ENCODE results near the gene CNTN5. TPM values are rescaled to one million over a fixed set of nuclear protein-coding genes. Genes with fewer than 3 reads are reported as not detected.

Gene CNTN5
- total and polyA plus RNA-seq, 2 donors (not counting 1 experiment from before 2014, with no cell fraction given) = 0.17 TPM; not detected in 1

DNA sequence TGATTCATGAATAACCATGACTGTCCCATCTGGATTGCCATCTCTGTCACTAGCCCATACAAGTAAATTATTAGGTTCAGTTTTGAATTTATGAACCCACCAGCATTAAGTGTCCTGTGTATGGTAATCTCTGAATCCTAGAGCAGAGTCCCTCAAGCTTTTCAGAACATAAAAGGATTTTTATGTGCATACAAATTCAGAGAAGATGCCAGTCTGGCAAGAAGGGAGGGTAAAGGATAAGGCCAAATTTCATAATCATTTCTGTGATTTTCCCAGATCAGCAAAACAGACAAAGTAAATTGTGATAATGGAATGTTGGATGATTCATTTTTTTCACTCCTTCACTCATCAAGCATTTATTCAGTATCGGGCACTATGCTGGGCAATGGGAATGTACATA lies 1295.2 kb downstream of the CNTN5 start:
- Histone ChIP-seq H3K79me2 (ENCODE audit: control insufficient read depth, insufficient read depth, low read length) (no peaks in the 10 kb centered on the region), H3K9me3 (ENCODE audit: control insufficient read depth, insufficient read depth, low read depth, low read length) (no peaks in the 10 kb centered on the region), H3K27ac (ENCODE audit: insufficient read depth, low read length) (no peak overlapping the region), H2AFZ (ENCODE audit: low read length) (no peak overlapping the region), H3K27me3 (ENCODE audit: control insufficient read depth, insufficient read depth, low read length) (no peaks in the 10 kb centered on the region), H3K4me3 (replicated peaks in 1 of 4; ENCODE audit: control extremely low read depth in 1 of 4, insufficient read depth in 1 of 4, low read depth in 3 of 4, low read length in 4 of 4) (no peak overlapping the region), H3K4me1 (ENCODE audit: control insufficient read depth, extremely low read depth, insufficient read depth, low read length) (no peaks in the 10 kb centered on the region), H3K4me2 (ENCODE audit: extremely low read depth, insufficient read depth, low read length) (no peak overlapping the region), H3K9ac (ENCODE audit: insufficient read depth, low read length) (no peak overlapping the region), H4K20me1 (ENCODE audit: control insufficient read depth, extremely low read depth, insufficient read depth, low read length) (no peaks in the 10 kb centered on the region), H3K36me3 (ENCODE audit: control insufficient read depth, insufficient read depth, low read length) (no peaks in the 10 kb centered on the region)
- TF ChIP-seq, protein P1, sequence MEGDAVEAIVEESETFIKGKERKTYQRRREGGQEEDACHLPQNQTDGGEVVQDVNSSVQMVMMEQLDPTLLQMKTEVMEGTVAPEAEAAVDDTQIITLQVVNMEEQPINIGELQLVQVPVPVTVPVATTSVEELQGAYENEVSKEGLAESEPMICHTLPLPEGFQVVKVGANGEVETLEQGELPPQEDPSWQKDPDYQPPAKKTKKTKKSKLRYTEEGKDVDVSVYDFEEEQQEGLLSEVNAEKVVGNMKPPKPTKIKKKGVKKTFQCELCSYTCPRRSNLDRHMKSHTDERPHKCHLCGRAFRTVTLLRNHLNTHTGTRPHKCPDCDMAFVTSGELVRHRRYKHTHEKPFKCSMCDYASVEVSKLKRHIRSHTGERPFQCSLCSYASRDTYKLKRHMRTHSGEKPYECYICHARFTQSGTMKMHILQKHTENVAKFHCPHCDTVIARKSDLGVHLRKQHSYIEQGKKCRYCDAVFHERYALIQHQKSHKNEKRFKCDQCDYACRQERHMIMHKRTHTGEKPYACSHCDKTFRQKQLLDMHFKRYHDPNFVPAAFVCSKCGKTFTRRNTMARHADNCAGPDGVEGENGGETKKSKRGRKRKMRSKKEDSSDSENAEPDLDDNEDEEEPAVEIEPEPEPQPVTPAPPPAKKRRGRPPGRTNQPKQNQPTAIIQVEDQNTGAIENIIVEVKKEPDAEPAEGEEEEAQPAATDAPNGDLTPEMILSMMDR (conservative IDR thresholded peaks at IDR 0.05 in 1 of 2, IDR thresholded peaks at IDR 0.05 in 1 of 2; ENCODE audit: low read depth in 1 of 2, low read length in 2 of 2) = no peak
- TF ChIP-seq EZH2 (IDR thresholded peaks at IDR 0.05; ENCODE audit: low read length, missing control alignments) = no peak
- no peak for DNase-seq (ENCODE audit: low read depth in 2 of 2)

DNA sequence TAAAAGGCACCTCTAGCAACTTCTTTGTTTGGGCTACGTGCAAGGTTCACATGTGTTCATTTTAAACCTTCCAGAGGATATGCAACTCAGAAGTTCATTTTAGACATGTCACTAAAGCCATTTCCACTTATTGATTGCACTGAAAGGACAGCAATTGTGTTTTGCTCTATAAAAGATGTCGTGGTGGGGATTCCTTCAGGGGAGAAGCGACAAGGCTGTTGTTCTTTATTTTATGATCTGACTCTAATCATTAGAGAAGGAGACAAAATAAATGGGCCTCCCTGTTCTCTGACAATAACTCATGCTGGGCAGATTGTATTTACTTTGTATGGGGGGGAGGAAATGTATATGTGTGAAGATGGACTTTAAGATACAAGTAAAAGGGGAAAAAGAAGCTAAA lies 1296.2 kb downstream of the CNTN5 start:
- Histone ChIP-seq H3K4me2 (ENCODE audit: extremely low read depth, insufficient read depth, low read length) (no peak overlapping the region), H3K9ac (ENCODE audit: insufficient read depth, low read length) (no peak overlapping the region), H3K79me2 (ENCODE audit: control insufficient read depth, insufficient read depth, low read length) (no peaks in the 10 kb centered on the region), H3K27me3 (ENCODE audit: control insufficient read depth, insufficient read depth, low read length) (no peaks in the 10 kb centered on the region), H4K20me1 (ENCODE audit: control insufficient read depth, extremely low read depth, insufficient read depth, low read length) (no peaks in the 10 kb centered on the region), H2AFZ (ENCODE audit: low read length) (no peak overlapping the region), H3K36me3 (ENCODE audit: control insufficient read depth, insufficient read depth, low read length) (no peaks in the 10 kb centered on the region), H3K4me1 (ENCODE audit: control insufficient read depth, extremely low read depth, insufficient read depth, low read length) (no peaks in the 10 kb centered on the region), H3K27ac (ENCODE audit: insufficient read depth, low read length) (no peak overlapping the region), H3K9me3 (ENCODE audit: control insufficient read depth, insufficient read depth, low read depth, low read length) (no peaks in the 10 kb centered on the region), H3K4me3 (replicated peaks in 1 of 4; ENCODE audit: control extremely low read depth in 1 of 4, insufficient read depth in 1 of 4, low read depth in 3 of 4, low read length in 4 of 4) (no peak overlapping the region)
- no peak for TF ChIP-seq EZH2 (IDR thresholded peaks at IDR 0.05; ENCODE audit: low read length, missing control alignments)
- TF ChIP-seq, protein P1 (conservative IDR thresholded peaks at IDR 0.05 in 1 of 2, IDR thresholded peaks at IDR 0.05 in 1 of 2; ENCODE audit: low read depth in 1 of 2, low read length in 2 of 2) = no peak
- no peak for DNase-seq (ENCODE audit: low read depth in 2 of 2)

DNA sequence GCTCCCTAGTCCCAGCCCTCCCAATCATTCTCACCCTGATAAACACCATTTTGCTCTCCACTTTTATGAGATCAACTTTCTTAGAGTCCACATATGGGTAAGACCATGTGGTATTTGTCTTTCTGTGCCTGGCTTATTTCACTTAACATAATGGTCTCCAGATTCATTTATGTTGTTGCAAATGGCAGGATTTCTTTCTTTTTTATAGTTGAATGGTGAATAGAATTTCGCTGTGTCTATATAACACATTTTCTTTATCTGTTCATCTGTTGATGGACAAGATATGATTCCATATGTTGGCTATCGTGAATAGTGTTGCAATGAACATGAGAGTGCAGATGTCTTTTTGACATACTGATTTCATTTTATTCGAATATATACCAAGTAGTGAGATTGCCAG lies 1298.9 kb downstream of the CNTN5 start:
- H3K4me2 ChIP-seq (ENCODE audit: extremely low read depth, insufficient read depth, low read length) = no peak overlapping the region
- no peaks in the 10 kb centered on the region for H3K79me2 ChIP-seq (ENCODE audit: control insufficient read depth, insufficient read depth, low read length)
- no peak overlapping the region for H3K4me3 ChIP-seq (replicated peaks in 1 of 4; ENCODE audit: control extremely low read depth in 1 of 4, insufficient read depth in 1 of 4, low read depth in 3 of 4, low read length in 4 of 4)
- no peaks in the 10 kb centered on the region for H3K9me3 ChIP-seq (ENCODE audit: control insufficient read depth, insufficient read depth, low read depth, low read length)
- no peak overlapping the region for H3K27ac ChIP-seq (ENCODE audit: insufficient read depth, low read length)
- no peaks in the 10 kb centered on the region for H4K20me1 ChIP-seq (ENCODE audit: control insufficient read depth, extremely low read depth, insufficient read depth, low read length)
- H3K36me3 ChIP-seq (ENCODE audit: control insufficient read depth, insufficient read depth, low read length) = no peaks in the 10 kb centered on the region
- no peaks in the 10 kb centered on the region for H3K4me1 ChIP-seq (ENCODE audit: control insufficient read depth, extremely low read depth, insufficient read depth, low read length)
- TF ChIP-seq EZH2 (IDR thresholded peaks at IDR 0.05; ENCODE audit: low read length, missing control alignments) = no peak
- TF ChIP-seq, protein P1 (conservative IDR thresholded peaks at IDR 0.05 in 1 of 2, IDR thresholded peaks at IDR 0.05 in 1 of 2; ENCODE audit: low read depth in 1 of 2, low read length in 2 of 2) = no peak
- no peak overlapping the region for H3K9ac ChIP-seq (ENCODE audit: insufficient read depth, low read length)
- no peak overlapping the region for H2AFZ ChIP-seq (ENCODE audit: low read length)
- no peaks in the 10 kb centered on the region for H3K27me3 ChIP-seq (ENCODE audit: control insufficient read depth, insufficient read depth, low read length)
- DNase-seq (ENCODE audit: low read depth in 2 of 2) = no peak
